Measurements from ENCODE around the gene CCDC201.

The CCDC201 gene

GRCh38 chr7:45873035-45873354, at the start of gene CCDC201:
CCDC201 (minus strand) TSS chr7:45873082; CDS start chr7:45873007, 75 bp downstream.
- DNase-seq, result no peak

- DNase-seq, result peak; percentile 51
Observed at GRCh38 chr7:45921699-45922519, 49.0 kb upstream of the CCDC201 start.

- DNase-seq, result no peak
Observed at GRCh38 chr7:45921381-45921698, 48.5 kb upstream of the CCDC201 start.

DNA sequence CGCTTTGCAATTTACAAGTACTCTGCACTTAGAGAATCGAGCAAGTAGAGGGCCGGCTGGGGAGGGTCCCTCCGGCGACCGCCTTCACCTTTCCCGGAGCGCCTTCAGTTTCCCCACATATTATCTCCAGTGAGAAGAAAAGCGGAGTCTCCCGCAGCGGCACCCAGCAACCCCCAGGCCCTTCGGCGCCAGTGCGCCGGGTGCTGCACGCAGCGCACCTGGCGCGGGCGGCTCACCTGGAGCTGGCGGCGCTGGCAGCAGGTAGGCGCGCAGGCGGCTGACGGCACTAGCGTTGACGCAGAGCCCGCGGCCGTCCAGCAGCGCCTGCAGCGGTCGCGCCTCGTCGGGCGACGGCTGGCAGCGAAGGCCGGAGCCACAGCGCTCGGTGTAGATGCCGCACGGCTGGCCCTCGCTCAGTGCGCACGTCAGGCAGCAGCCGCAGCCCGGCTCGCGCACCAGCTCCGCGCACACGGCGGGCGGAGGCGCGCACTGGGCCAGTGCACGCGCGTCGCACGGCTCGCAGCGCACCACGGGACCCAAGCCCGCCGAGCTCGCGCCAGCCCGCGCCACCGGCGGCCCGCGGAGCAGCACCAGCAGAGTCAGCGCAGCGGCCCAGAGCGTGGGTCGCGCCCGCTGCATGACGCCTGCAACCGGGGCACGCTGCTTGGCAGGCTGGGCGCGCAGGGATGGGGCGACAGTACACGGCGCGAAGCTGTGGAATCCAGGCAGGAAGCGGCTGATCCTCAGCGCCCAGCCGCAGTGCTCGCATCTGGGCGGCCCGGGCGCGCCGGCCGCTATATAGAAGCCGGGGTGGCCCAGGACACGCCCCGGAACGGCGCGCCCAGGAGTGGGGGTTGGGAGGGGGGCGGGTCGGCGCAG, 47.9 kb upstream of the CCDC201 start, which contains the start of gene IGFBP3:
TSS of gene IGFBP3 (minus strand) at position 771 of the 879 bp plus-strand sequence. CDS start at position 639, 132 bp downstream.
- no peak for DNase-seq

DNA sequence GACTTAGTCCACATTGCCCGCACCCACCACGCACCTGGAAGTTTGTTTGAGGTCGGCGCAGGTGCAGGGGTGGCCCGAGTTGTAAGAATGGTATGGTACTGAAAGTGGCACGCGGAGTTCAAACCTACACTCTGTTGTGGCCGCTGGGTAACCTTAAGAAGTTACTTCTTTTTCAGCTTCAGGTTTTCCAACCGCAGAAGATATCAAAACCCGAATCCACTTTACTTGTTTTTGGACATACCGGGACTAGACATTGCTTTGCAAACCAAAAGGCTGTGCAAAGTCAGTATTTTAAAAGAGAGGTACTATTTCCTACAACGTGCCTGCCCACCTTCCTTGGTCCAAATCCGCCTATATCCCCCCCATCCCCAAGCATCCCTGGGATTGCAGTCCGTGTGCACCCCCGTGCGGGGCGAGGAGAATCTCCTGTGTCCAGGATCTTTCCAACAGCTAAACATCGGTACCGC, 47.1 kb upstream of the CCDC201 start:
- DNase-seq, result no peak

DNA sequence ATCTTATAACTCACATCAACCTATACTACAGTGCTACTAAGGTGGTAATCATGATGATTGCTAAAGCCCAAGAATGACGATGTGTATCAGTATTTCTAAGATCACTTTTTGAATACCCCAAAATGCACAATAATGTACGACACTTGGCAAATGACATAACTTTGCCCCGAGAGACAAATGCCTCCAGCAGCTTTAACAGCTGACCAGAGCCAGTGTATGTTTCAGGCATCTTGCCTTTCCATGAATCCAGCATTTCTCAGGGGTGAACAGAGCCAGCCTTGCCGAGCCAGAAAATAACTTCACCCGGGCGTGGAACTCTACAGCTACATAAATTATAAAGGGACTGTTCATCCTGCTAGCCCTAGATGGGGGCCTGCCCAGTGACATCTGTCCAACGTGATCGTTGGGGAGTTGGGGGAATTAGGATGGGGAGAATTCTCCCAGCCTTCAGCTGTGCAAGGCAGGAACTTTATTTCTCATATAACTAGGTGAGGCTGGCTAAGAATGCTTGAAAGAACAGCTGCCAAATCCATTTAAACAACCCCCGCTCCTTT, 46.4 kb upstream of the CCDC201 start:
- no peak for DNase-seq

DNA sequence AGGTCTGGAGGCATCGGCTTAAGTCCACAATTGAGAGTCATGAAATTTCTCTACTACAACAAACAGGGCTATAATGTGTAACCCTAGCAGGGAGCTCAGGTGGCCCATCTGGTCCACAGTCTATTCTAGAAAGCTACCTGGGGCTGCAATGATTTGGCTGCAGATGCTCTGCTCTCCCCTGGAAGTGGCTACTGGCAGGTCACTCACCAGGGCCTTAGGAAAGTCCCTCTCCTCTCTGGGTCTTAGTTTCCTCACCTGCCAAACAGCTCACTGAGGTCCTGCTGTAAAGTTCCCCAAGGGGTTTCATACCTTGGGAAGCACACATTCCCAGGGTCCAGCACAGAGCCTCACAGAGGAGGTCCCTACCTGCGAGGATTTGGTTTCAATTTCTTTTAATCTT, 45.7 kb upstream of the CCDC201 start:
- DNase-seq, result no peak

GRCh38 chr7:45917658-45918057, 44.8 kb upstream of the CCDC201 start:
- DNase-seq, result peak; percentile 30

DNA sequence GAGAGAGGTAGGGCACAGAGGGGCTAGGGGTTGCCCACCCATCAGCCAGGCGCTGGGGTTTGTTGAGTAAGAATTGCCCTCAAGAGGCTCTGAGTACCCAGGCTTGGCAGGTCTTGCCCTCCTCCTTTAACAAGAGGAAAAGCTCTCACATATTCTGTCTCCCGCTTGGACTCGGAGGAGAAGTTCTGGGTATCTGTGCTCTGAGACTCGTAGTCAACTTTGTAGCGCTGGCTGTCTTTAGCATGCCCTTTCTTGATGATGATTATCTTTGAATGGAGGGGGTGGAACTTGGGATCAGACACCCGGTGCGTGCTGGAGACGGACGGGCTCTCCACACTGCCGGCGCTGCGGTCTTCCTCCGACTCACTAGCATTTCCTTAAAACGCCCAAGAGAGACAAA, 44.2 kb upstream of the CCDC201 start:
- no peak for DNase-seq

DNA sequence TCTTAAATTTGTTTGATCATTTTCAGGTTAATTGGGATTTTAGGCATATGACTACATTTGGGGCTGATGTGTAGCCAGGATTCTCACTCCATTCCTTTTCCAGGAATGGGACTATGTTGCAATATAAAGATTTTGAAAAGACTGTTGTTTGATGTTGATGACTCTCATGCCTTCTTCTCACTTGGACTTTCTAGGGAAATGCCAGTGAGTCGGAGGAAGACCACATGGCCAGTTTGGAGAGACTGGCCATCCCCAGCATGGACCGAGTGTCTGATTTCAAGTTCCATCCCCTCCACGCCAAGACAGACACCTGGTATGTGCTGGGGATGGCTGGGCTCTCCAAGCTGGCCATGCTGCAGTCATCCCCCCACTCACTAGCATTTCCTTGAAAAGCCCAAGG, 42.7 kb upstream of the CCDC201 start:
- DNase-seq, result no peak

- DNase-seq, result no peak
Observed at GRCh38 chr7:45914911-45915310, 42.0 kb upstream of the CCDC201 start.

DNA sequence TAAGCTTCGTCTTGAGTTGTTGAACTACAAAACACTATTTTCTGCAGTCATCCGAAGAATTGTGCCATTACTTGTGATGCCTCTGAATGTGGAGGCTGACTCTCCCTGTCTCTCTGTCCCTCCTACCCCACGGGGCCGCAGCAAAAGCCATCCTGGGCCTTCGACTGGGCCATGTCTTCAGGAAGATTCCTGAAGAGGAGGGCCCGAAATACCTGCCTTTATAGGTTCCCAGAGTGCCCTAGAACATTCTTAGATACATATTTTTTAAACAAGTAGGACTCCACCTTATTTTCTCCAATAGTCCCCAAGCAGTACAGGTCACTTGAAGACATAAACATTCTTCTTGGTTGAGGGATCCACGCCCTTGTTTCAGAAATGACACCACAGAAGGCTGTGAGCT, 40.1 kb upstream of the CCDC201 start:
- DNase-seq, result no peak

GRCh38 chr7:45911311-45911710, 38.4 kb upstream of the CCDC201 start:
- no peak for DNase-seq

- no peak for DNase-seq
Observed at GRCh38 chr7:45910855-45911254, 38.0 kb upstream of the CCDC201 start.

DNA sequence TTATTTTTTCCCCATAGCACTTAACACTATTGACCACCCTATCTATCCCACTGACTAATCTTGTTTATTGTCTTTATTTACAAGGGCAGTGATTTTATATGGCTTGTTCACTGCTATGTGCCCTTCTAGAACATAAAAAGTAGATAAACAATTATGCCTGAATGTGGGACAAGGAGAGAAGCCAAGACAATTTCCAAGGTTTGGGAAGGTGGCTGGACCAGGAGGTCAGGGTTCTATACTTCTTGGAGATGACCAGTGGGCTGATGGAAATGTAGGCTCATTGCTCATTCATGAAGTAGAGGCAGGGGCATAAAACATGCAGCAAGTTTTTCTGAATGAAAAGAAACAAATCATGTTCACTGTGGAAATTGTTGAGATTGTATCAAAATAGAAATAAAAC, 36.7 kb upstream of the CCDC201 start:
- DNase-seq, result no peak

DNA sequence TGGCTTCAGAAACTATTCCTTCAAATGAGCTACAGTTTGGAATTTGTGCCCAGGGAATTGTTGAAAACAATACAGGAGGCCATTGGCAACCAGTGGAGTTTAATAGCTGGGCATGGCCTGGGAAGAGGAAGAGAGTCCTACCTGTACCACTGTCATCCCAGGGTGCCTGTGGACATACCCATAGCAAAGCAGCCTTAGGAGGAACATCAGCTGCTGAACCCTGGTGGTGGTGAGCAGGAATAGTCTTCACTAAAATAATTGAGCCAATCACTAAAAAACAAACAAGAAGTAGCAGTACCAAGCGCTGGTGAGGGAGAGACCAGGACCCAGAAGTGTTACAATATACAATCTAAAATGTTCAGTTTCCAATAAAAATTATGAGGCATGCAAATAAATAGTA, 29.9 kb upstream of the CCDC201 start:
- DNase-seq, result no peak

DNA sequence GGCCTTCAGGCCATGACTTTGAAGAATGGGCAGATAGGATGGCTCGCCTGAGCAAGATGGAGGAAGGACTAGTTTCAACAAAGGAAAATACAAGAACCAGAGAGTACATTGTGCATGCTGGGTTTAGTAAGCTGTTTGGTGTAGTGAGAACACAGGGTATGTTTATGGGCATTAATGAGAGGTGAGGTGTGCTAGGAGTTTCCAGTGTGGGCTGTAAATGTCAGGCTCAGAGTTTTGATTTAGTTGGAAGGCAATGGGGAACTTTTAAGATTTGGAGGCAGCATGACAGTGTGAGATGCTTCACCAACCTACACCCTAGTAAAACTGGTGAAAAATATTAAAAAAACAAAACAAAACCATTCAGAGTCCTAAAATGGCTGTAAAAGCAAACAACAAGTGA, 28.7 kb upstream of the CCDC201 start:
- DNase-seq, result no peak

GRCh38 chr7:45898222-45898621, 25.3 kb upstream of the CCDC201 start:
- no peak for DNase-seq

GRCh38 chr7:45897042-45897690, 24.3 kb upstream of the CCDC201 start:
- no peak for DNase-seq

DNA sequence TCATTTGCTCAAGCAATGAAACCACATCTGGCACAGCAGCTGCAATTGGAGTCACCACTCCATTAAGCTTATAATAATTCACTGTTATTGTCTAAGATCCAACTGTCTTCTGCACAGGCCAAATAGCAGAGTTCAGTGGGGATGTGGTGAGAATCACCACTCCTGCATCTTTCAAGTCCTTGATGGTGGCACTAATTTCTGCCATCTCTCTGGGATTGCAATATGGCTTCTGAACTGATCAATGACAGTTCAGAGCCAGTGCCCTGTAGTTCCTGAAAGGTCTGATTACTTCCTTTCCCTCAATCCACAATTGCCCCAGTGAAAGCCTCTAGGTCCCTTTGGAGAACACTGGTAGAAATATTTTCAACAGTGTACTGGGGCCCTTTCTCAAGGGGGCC, 21.8 kb upstream of the CCDC201 start:
- DNase-seq, result no peak

- DNase-seq, result no peak
Observed at GRCh38 chr7:45893996-45894664, 21.2 kb upstream of the CCDC201 start.

DNA sequence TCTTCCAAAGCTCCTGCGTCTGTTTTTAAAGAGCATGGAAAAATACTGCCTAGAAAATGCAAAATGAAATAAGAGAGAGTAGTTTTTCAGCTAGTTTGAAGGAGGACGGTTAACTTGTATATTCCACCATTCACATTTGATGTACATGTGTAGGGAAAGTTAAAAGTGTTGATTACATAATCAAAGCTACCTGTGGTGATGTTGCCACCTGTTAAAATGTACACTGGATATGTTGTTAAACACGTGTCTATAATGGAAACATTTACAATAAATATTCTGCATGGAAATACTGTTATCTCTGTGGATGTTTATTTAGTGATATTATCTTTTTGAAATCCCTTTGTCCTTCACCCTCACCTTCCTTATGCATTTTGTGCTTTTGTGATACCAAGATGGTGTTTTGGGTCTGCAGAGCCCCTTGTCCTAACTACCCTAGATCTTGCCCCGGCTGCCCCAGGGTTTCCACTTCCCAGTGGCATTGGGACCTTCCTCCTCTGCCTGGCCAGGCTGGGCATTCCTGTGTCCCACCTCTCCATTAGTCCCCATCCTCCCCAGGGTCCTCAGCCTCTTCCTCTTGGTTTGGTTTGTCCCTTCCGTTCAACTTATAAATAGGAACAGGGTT, 20.6 kb upstream of the CCDC201 start:
- no peak for DNase-seq
